Brain microvascular endothelial cell (primary cell): ENCODE results near the gene ABCG4.

Experiments used
- DNase-seq: peaks from one replicate; pipeline ENCODE4 v3.0.0-alpha.2; 2020
- H3K27ac ChIP-seq: fragments of 250-450 bp; sonication (Bioruptor Pico); 2 replicates; pipeline ENCODE4 v1.5.1; 2020; ENCODE audit warnings: mild to moderate bottlenecking, moderate library complexity
- H3K27me3 ChIP-seq: fragments of 250-450 bp; sonication (Bioruptor Pico); replicated peaks from 2 replicates; pipeline ENCODE4 v1.5.1; 2020; ENCODE audit warnings: mild to moderate bottlenecking
- H3K36me3 ChIP-seq: fragments of 250-450 bp; sonication (Bioruptor Pico); replicated peaks from 2 replicates; pipeline ENCODE4 v1.5.1; 2020; ENCODE audit warnings: mild to moderate bottlenecking
- H3K4me3 ChIP-seq: 2 replicates; pipeline ENCODE4 v1.5.1; 2011; ENCODE audit warnings: low read depth, mild to moderate bottlenecking, control low read depth, low read length, moderate library complexity
- in situ Hi-C: cut with HindIII; loops from 2 replicates; pipeline ENCODE4 v1.10.0; 2017; ENCODE audit warnings: low sequenced_read_pairs, low pct_ligation_motif_present
- TF ChIP-seq, protein P1 (sequence below): IDR thresholded peaks from 2 replicates; pipeline ENCODE4 v1.5.1; 2011; ENCODE audit warnings: low read depth, mild to moderate bottlenecking, moderate library complexity, low read length, control low read depth, inconsistent platforms; ENCODE audit errors: missing control alignments

The ABCG4 gene

DNA sequence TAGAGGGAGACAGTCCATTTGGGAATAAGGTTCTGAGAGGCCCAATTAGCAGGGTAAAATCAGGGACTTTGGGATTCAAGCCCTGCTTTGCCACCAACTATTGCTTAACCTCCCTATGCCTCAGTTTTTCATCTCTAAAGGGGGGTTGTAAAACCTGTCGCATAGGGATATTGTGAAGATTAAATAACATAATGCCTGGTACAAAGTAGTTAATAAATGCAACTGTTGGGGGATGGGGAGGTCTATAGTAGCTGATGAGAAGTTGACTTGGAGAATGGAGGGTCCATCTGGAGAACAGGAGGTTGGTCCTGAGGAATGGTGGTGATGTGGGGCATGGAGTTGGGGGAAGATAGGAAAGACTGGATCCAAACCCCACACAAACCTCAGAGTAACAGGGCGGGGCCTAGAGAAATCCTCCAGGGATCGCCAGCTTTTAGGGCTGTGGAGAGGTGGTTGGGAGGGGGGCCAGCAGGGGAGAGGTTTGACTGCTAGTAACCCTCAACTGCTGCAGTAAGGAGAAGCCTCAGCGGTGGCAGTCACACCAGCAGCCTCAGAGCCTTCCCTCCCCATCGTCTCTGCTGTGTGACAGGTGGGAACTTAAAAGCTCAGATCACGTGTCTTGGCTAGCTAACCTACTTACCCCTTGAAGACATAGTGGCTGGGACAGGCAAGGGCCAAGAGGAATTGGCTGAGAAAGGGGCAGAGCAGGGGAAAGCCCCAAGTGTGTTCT, 1.1 kb upstream of the ABCG4 start:
- in situ Hi-C loops, result no loop called here
- TF ChIP-seq, protein P1, sequence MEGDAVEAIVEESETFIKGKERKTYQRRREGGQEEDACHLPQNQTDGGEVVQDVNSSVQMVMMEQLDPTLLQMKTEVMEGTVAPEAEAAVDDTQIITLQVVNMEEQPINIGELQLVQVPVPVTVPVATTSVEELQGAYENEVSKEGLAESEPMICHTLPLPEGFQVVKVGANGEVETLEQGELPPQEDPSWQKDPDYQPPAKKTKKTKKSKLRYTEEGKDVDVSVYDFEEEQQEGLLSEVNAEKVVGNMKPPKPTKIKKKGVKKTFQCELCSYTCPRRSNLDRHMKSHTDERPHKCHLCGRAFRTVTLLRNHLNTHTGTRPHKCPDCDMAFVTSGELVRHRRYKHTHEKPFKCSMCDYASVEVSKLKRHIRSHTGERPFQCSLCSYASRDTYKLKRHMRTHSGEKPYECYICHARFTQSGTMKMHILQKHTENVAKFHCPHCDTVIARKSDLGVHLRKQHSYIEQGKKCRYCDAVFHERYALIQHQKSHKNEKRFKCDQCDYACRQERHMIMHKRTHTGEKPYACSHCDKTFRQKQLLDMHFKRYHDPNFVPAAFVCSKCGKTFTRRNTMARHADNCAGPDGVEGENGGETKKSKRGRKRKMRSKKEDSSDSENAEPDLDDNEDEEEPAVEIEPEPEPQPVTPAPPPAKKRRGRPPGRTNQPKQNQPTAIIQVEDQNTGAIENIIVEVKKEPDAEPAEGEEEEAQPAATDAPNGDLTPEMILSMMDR, result no peak
- DNase-seq, result no peak
- H3K36me3 ChIP-seq, result no peaks in the 10 kb centered on the region
- no peak overlapping the region for H3K27ac ChIP-seq
- H3K4me3 ChIP-seq, result no peak overlapping the region
- H3K27me3 ChIP-seq, result peaks cover 7% of the 10 kb centered on the region

DNA sequence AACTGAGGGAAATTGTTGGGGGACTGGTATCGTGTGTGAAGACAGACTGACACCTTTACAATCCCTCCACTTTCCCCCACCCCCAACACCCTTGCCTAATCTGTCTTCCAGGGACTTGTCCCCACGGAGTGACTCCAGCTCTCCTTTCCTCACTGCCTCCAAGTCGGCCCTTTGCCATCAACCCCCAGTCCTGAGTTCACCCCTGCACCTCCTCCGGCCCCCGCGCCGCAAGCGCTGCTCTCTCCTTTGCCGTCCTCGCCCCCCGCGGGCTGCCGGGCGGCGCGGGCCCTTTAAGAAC, 183 bp upstream of the ABCG4 start:
- DNase-seq, result no peak
- TF ChIP-seq, protein P1, result no peak
- Histone ChIP-seq H3K4me3 (peak overlapping the region; percentile 57), H3K36me3 (no peaks in the 10 kb centered on the region), H3K27me3 (peaks cover 7% of the 10 kb centered on the region), H3K27ac (no peak overlapping the region)
- in situ Hi-C loops, result no loop called here

DNA sequence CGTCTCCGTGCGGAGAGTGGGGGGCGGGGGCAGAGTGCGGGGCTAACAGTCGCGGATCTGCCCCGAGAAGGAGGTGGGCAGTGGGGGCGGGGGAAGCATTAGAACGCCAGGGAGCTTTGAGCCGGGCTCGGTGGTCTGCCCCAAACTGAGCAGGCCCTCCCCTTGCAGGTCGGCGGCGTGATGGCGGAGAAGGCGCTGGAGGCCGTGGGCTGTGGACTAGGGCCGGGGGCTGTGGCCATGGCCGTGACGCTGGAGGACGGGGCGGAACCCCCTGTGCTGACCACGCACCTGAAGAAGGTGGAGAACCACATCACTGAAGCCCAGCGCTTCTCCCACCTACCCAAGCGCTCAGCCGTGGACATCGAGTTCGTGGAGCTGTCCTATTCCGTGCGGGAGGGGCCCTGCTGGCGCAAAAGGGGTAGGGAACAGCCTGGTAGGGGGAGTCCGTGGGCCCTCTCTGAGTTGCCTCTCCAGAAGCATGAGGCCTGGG, 979 bp downstream of the ABCG4 start:
- in situ Hi-C loops, result no loop called here
- no peak overlapping the region for H3K27ac ChIP-seq
- no peak for DNase-seq
- H3K4me3 ChIP-seq, result peak overlapping the region; percentile 57
- H3K36me3 ChIP-seq, result no peaks in the 10 kb centered on the region
- TF ChIP-seq, protein P1, result no peak
- peaks cover 7% of the 10 kb centered on the region for H3K27me3 ChIP-seq

DNA sequence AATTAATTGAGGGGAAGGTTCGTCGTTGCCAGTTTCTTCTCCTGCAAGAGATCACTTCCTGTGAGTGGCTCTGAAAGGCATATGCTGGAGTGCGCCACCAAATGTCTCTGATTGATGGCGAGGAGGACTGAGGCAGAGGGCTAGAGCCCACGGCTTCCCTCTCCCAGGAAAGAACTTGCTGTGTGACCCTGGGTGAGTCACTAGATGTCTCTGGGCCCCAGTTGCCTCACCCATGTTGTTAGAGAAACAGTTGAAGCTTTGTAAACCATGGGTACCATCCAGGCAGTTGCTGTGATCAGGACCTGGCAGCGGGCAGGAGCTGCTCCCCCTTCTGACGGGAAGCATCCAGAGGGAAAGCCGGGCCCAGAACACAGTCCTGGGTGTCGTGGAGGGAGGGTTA, 3.2 kb downstream of the ABCG4 start:
- in situ Hi-C loops, result no loop called here
- Histone ChIP-seq H3K4me3 (no peak overlapping the region), H3K36me3 (no peaks in the 10 kb centered on the region), H3K27ac (no peak overlapping the region), H3K27me3 (peaks cover 7% of the 10 kb centered on the region)
- TF ChIP-seq, protein P1, result no peak
- DNase-seq, result no peak

DNA sequence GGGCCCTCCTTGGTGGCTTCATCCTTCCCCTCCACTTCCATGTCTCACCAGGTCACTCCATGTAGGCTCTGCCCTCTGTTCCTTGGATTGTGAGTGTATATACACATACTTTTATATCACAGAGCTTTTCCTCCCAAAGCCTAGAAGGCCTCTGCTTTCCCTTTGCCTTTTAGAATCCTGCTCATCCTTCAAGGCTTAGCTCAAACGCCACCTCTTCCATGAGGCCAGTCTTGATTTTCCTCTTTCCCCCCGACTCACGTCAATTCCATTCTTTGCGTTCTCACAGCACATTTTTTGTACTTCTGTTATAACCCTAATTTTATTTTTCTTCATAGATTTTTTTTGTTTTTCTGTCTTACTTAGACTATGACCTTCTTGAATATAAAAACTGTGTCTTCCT, 3.8 kb downstream of the ABCG4 start:
- Histone ChIP-seq H3K36me3 (no peaks in the 10 kb centered on the region), H3K27ac (no peak overlapping the region), H3K27me3 (peaks cover 7% of the 10 kb centered on the region), H3K4me3 (no peak overlapping the region)
- in situ Hi-C loops, result no loop called here
- TF ChIP-seq, protein P1, result no peak
- no peak for DNase-seq

DNA sequence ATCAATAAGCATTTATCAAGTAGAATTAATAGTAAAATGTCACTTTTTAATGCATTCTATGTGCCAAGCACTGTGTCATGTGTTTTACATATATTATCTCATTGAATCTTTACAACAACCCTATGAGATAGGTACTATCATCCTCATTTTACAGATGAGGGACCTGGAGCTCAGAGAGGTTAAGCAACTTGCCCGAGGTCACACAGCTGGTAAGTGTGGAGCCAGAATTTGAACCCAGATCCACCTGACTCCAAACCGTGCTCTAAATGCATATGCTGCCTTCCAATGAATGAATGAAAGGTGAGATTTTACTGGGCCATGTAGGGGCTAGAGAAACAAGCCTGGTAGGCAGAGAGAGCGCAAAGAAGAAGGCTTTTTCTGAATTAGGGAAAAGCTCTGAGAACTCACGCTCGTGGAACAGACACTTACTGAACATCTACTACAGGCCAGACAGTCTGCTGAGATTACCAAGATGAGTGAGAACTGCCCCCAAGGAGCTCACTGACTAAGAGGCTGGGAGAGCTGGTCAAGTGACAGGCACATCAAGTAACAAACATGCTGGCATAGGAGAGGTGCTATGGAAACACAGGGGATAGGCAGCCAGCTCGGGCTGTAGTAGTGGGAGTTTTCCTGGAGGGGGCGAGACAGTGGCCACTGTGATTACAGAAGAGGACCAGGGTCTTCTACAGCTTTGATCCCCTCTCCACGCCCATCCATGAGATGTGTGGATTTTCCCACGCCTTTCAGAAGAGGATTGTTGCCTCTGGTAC, 4.4 kb downstream of the ABCG4 start:
- TF ChIP-seq, protein P1, result peak; percentile 21
- H3K27ac ChIP-seq, result no peak overlapping the region
- no peak for DNase-seq
- H3K27me3 ChIP-seq, result peaks cover 4% of the 10 kb centered on the region
- H3K4me3 ChIP-seq, result no peak overlapping the region
- H3K36me3 ChIP-seq, result no peaks in the 10 kb centered on the region
- in situ Hi-C loops, result no loop called here
